ENCODE measurements around the gene MKLN1. TPM values are rescaled to one million over a fixed set of nuclear protein-coding genes. Genes with fewer than 3 reads are reported as not detected.

Gene MKLN1
- total and polyA plus RNA-seq, 2 of the 4 experiments (the other 2 are of a cell fraction): 17.5 to 52.0 TPM

DNA sequence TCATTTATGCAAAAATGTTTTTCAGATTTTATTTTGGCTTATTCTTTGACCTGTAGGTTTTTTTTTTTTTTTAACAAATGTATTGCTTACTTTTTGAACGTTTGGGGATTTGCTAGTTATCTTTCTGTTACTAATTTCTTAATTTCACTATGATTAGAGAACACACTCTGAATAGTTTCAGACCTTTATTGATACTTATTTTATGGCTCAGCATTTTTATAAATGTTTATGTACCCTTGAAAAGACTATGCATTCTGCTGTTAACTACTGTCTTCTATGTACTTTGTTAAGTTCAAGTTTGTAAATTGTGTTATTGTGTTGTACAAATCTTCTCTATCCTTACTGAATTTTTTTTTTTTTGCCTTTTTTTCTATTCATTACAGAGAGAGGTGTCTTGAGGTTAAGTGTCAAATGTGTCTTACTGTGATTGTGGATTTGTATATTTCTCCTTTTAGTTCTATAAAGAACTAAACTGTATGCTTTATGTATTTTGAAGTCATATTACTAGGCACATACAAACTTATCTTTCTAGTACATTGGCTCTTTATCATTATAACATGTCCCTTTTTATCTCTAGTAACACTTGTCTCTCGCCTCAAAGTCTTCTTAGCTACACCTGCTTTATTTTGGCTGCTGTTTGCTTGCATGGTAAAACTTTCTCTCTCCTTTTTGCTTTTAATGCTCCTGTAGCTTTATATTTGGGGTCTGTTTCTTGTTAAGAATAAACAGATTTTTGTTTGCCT, 8.1 kb downstream of the MKLN1 start:
- Histone ChIP-seq H3K4me3 (ENCODE audit: insufficient read depth, low read depth, low read length) (no peak overlapping the region), H2BK120ac (ENCODE audit: low read depth, low read length) (no peak overlapping the region), H3K56ac (ENCODE audit: extremely low read depth, insufficient read depth, low read length) (no peak overlapping the region), H2BK5ac (ENCODE audit: low read depth, low read length, poor library complexity, severe bottlenecking) (no peak overlapping the region), H2AK5ac (ENCODE audit: low read depth, low read length) (no peak overlapping the region), H4K5ac (ENCODE audit: low read depth, low read length) (no peak overlapping the region), H3K4ac (ENCODE audit: low read depth, low read length) (no peak overlapping the region), H3K18ac (ENCODE audit: low read depth, low read length) (no peak overlapping the region), H3K4me1 (ENCODE audit: control insufficient read depth, insufficient read depth, low read length) (no peaks in the 10 kb centered on the region), H2AK9ac (replicated peaks; ENCODE audit: low read depth, low read length, poor library complexity) (no peak overlapping the region), H4K91ac (ENCODE audit: insufficient read depth, low read depth, low read length) (no peak overlapping the region), H3K36me3 (ENCODE audit: control insufficient read depth, insufficient read depth, low read length) (peaks cover 5% of the 10 kb centered on the region), H3K4me2 (ENCODE audit: low read depth, low read length) (no peak overlapping the region), H2AFZ (replicated peaks; ENCODE audit: low read length, poor library complexity) (no peak overlapping the region), H3K23ac (ENCODE audit: low read depth, low read length) (no peak overlapping the region), H4K20me1 (ENCODE audit: insufficient read depth, low read length) (peaks cover 63% of the 10 kb centered on the region), H2BK20ac (ENCODE audit: low read depth, low read length) (no peak overlapping the region), H3K79me1 (ENCODE audit: low read depth in 1 of 2, low read length in 2 of 2) (peaks cover 4 to 41% of the 10 kb centered on the region in 2 experiments; a peak in 3 of 4 replicates), H2BK15ac (ENCODE audit: low read depth, low read length) (no peak overlapping the region), H3K14ac (replicated peaks; ENCODE audit: low read depth, low read length) (no peak overlapping the region), H3K9me3 (ENCODE audit: control insufficient read depth, insufficient read depth, low read length) (peaks cover 6% of the 10 kb centered on the region), H3K9me1 (ENCODE audit: insufficient read depth, low read length) (no peaks in the 10 kb centered on the region), H4K8ac (ENCODE audit: low read depth in 2 of 2, low read length in 2 of 2) (no peak overlapping the region), H3K27me3 (ENCODE audit: control insufficient read depth, insufficient read depth, low read length) (no peaks in the 10 kb centered on the region), H3K27ac (ENCODE audit: insufficient read depth, low read length) (no peak overlapping the region), H3K9ac (ENCODE audit: low read depth, low read length) (no peak overlapping the region)
- intact Hi-C loops (cut with micrococcal nuclease) (no loop called here), dilution Hi-C loops (cut with HindIII; ENCODE audit: low sequenced_read_pairs, unreplicated experiment) (no loop called here), in situ Hi-C loops (cut with MboI; ENCODE audit: low sequenced_read_pairs) (no loop called here)
- TF ChIP-seq RCOR1 (IDR thresholded peaks at IDR 0.05; ENCODE audit: insufficient replicate concordance, low read length): no peak
- TF ChIP-seq, protein P1, sequence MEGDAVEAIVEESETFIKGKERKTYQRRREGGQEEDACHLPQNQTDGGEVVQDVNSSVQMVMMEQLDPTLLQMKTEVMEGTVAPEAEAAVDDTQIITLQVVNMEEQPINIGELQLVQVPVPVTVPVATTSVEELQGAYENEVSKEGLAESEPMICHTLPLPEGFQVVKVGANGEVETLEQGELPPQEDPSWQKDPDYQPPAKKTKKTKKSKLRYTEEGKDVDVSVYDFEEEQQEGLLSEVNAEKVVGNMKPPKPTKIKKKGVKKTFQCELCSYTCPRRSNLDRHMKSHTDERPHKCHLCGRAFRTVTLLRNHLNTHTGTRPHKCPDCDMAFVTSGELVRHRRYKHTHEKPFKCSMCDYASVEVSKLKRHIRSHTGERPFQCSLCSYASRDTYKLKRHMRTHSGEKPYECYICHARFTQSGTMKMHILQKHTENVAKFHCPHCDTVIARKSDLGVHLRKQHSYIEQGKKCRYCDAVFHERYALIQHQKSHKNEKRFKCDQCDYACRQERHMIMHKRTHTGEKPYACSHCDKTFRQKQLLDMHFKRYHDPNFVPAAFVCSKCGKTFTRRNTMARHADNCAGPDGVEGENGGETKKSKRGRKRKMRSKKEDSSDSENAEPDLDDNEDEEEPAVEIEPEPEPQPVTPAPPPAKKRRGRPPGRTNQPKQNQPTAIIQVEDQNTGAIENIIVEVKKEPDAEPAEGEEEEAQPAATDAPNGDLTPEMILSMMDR (conservative IDR thresholded peaks at IDR 0.05; ENCODE audit: low read depth, low read length): no peak
- no peak for TF ChIP-seq NFE2L2 (IDR thresholded peaks at IDR 0.05; ENCODE audit: low read depth, low read length)
- no peak for TF ChIP-seq MAFK (IDR thresholded peaks at IDR 0.05; ENCODE audit: low read depth, low read length)
- no peak for TF ChIP-seq BHLHE40 (IDR thresholded peaks at IDR 0.05; ENCODE audit: low read depth, low read length)
- no peak for TF ChIP-seq SMC3 (IDR thresholded peaks at IDR 0.05; ENCODE audit: low read depth, low read length)
- no peak for TF ChIP-seq FOS (IDR thresholded peaks at IDR 0.05; ENCODE audit: low read depth, low read length)
- TF ChIP-seq MAZ (IDR thresholded peaks at IDR 0.05; ENCODE audit: borderline replicate concordance, low read depth, low read length): no peak
- TF ChIP-seq CHD1 (IDR thresholded peaks at IDR 0.05; ENCODE audit: low read depth, low read length): no peak
- TF ChIP-seq MXI1 (IDR thresholded peaks at IDR 0.05; ENCODE audit: borderline replicate concordance, low read depth, low read length): no peak
- no peak for TF ChIP-seq CEBPB (IDR thresholded peaks at IDR 0.05; ENCODE audit: low read depth, low read length)
- no peak for TF ChIP-seq RFX5 (IDR thresholded peaks at IDR 0.05; ENCODE audit: low read depth, low read length)
- TF ChIP-seq, protein P2, sequence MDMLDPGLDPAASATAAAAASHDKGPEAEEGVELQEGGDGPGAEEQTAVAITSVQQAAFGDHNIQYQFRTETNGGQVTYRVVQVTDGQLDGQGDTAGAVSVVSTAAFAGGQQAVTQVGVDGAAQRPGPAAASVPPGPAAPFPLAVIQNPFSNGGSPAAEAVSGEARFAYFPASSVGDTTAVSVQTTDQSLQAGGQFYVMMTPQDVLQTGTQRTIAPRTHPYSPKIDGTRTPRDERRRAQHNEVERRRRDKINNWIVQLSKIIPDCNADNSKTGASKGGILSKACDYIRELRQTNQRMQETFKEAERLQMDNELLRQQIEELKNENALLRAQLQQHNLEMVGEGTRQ (IDR thresholded peaks at IDR 0.05; ENCODE audit: low read depth, low read length): no peak
- CTCF ChIA-PET: interaction anchor here (1.1 kb wide), 1 partner anchor 11 kb away, joined by 4 read pairs; no protein-coding TSS in a partner anchor
- no CpG with 5 or more reads among the region's 2 CpGs for WGBS, 2 experiments (ENCODE audit: extremely low coverage in 2 of 2, insufficient read length in 1 of 2)
- POLR2A ChIA-PET (ENCODE audit: unreplicated experiment): no interaction called here
- DNase-seq: no peak
- no peak for ATAC-seq (ENCODE audit: low read depth)
- BruUV-seq (replicated peaks): no TSS peak
